HL-60 (cell line): ENCODE data around the gene SLC39A6.
"Not testable (repeated sequence)": the region's sequence is repeated elsewhere in the genome, so short reads cannot be mapped to it uniquely, and the experiment has no call there.

Experiments
- DNase-seq, 2 experiments: peaks; one replicate each; pipeline ENCODE4 v3.0.0-alpha.2; 2010 to 2020; ENCODE audit warnings: low read depth in 1 of 2, low spot score in 1 of 2
- H3K27ac ChIP-seq: fragments of 250-450 bp; sonication (Bioruptor Pico); replicated peaks from 2 replicates; pipeline ENCODE4 v1.5.1; 2020; ENCODE audit warnings: mild to moderate bottlenecking, moderate library complexity
- H3K27me3 ChIP-seq: fragments of 250-450 bp; sonication (Bioruptor Pico); 2 replicates; pipeline ENCODE4 v1.5.1; 2021; ENCODE audit warnings: mild to moderate bottlenecking, moderate library complexity; ENCODE audit not compliant: insufficient read depth, poor library complexity, severe bottlenecking
- H3K4me3 ChIP-seq: replicated peaks from 2 replicates; pipeline ENCODE4 v1.5.1; 2011; ENCODE audit warnings: mild to moderate bottlenecking, control low read depth, low read length; ENCODE audit not compliant: insufficient read depth
- CTCF ChIP-seq: IDR thresholded peaks from one replicate; pipeline ENCODE4 v1.5.1; 2011; ENCODE audit warnings: low read length, control low read depth, inconsistent platforms; ENCODE audit not compliant: insufficient read depth
- GABPA ChIP-seq: IDR thresholded peaks from 2 replicates; pipeline ENCODE4 v1.6.1; 2012; ENCODE audit warnings: low read depth
- POLR2AphosphoS5 ChIP-seq: IDR thresholded peaks from 2 replicates; pipeline ENCODE4 v1.6.1; 2012; ENCODE audit warnings: low read depth
- REST ChIP-seq: IDR thresholded peaks from 2 replicates; pipeline ENCODE4 v1.6.1; 2012; ENCODE audit warnings: low read depth; ENCODE audit not compliant: insufficient replicate concordance
- SPI1 ChIP-seq: IDR thresholded peaks from 2 replicates; pipeline ENCODE4 v1.6.1; 2012; ENCODE audit warnings: low read depth, mild to moderate bottlenecking, borderline replicate concordance

Gene SLC39A6

GRCh38 chr18:36096955-36097354 is 32.2 kb downstream of the SLC39A6 start:
- no peak for DNase-seq
- TF ChIP-seq GABPA = no peak
- no peak for TF ChIP-seq REST
- TF ChIP-seq SPI1 = no peak
- TF ChIP-seq CTCF = no peak
- TF ChIP-seq POLR2AphosphoS5 = no peak
- Histone ChIP-seq H3K4me3 (no peak overlapping the region), H3K27me3 (no peaks in the 10 kb centered on the region), H3K27ac (no peak overlapping the region)

GRCh38 chr18:36095936-36096519 is 33.1 kb downstream of the SLC39A6 start:
- Histone ChIP-seq H3K27me3 (no peaks in the 10 kb centered on the region), H3K4me3 (no peak overlapping the region), H3K27ac (no peak overlapping the region)
- peak; percentile 25 to 31 for DNase-seq
- no peak for TF ChIP-seq GABPA
- no peak for TF ChIP-seq CTCF
- no peak for TF ChIP-seq POLR2AphosphoS5
- TF ChIP-seq REST = no peak

GRCh38 chr18:36094431-36094830 is 34.7 kb downstream of the SLC39A6 start:
- Histone ChIP-seq H3K4me3 (no peak overlapping the region), H3K27me3 (no peaks in the 10 kb centered on the region), H3K27ac (no peak overlapping the region)
- DNase-seq = no peak
- TF ChIP-seq GABPA (no peak), CTCF (no peak), POLR2AphosphoS5 (no peak), SPI1 (no peak), REST (no peak)

- H3K27ac ChIP-seq, DNase-seq, H3K27me3 ChIP-seq, H3K4me3 ChIP-seq: not testable (repeated sequence)
Measured at GRCh38 chr18:36092116-36092515, 37.0 kb downstream of the SLC39A6 start.
